HK-2 (cell line): ENCODE measurements around the gene MYO1H.
"Not testable (repeated sequence)": the region's sequence is repeated elsewhere in the genome, so short reads cannot be mapped to it uniquely, and the experiment has no call there.

Experiments
- DNase-seq: peaks from one replicate; pipeline ENCODE4 v3.0.0-alpha.2; 2018; ENCODE audit not compliant: unreplicated experiment

The MYO1H gene, protein sequence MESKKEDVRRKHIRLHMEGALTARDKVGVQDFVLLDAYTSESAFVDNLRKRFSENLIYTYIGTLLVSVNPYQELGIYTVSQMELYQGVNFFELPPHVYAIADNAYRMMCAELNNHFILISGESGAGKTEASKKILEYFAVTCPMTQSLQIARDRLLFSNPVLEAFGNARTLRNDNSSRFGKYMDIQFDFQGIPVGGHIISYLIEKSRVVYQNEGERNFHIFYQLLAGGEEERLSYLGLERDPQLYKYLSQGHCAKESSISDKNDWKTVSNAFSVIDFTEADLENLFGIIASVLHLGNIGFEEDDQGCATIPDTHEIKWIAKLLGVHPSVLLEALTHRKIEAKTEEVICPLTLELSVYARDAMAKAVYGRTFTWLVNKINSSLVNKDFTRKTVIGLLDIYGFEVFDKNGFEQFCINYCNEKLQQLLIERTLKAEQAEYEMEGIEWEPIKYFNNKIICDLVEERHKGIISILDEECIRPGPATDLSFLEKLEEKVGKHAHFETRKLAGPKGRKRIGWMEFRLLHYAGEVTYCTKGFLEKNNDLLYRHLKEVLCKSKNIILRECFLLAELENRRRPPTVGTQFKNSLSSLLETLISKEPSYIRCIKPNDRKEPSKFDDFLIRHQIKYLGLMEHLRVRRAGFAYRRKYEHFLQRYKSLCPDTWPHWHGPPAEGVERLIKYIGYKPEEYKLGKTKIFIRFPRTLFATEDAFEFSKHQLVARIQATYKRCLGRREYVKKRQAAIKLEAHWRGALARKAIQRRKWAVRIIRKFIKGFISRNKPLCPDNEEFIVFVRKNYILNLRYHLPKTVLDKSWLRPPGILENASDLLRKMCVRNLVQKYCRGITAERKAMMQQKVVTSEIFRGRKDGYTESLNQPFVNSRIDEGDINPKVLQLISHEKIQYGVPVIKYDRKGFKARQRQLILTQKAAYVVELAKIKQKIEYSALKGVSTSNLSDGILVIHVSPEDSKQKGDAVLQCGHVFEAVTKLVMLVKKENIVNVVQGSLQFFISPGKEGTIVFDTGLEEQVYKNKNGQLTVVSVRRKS

DNA sequence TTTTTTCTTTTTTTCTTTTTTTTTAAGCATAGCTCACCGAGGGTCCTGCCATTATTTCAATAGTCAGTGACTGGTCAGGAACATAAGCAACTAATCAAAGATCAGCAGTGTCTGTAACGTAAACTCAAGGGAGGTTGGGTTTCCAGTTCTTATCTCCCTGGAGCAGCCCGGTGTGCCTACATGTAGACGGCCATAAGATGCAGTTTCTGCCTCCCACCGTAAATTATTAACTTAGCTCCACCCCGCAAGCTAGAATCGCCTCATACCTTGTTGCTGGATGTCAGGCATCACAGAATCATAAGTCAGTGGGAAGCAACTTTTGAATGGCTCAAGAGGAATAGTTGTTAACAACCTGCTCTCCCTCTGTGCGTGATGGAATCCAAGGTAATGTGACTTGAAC lies at the start of gene MYO1H:
Gene MYO1H (plus strand): TSS at position 312 of the 400 bp plus-strand sequence. CDS start 61 bp downstream, at position 373.
- no peak for DNase-seq

DNA sequence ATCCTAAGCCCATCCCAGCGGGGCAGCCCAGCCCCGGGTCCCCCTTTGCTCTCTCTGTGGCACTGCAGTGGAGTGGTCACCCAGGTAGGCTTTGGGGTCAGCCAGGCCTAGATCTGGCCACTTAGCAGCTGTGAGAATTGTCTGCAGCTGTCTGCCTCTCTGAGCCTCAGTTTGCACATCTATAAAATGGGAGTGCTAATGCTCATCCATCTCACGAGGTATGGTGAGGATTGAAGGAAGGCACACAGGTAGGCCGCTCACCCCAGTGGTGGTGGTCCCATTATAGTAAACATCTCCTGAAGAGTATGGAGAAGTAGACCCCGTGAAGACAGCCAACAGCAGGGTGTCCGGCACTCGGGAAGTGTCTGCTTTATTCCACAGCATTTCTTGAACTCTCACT lies 47.9 kb upstream of the MYO1H start:
- no peak for DNase-seq

DNA sequence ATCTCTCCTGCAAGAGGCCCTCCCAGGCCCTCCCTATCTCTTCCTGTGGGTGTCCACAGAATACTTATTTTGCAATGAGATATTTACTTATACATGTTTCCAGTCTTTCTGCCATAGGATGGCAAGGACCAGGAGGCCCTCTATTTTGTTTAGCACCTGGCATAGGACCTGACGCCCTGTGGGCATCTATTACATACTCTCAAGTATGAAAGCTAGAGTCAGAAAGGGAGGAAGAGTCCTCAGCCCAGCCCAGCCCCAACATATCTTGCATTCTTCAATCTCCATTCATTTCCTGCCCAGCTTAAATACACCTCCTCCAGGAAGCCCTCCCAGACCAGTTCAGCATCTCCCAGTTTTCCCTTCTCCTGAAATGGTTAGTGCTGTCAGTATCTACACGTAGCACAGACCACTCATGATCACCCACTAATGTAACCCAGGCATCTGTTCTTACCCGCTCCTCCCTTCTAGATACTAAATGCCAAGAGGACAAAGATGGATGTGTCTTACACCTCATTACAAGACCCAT lies 46.0 kb upstream of the MYO1H start:
- DNase-seq: no peak

DNA sequence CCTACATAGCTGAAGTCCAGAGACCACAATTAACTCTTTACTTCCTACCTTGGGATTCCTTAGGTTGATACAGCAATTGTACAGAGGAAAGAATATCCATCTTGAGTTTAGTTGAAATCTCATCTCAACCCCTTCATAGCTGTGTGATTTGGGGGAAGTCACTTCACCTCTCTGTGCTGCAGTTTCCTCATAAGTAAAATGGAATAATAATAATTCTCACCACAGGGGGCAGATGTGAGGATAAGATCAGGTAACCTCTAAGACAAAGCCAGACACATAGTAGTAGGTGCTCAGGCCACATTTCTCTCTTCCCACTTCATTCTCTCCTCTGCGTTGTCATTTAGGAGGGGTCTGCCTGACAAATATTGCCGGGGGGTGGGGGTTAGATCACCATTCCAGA lies 45.3 kb upstream of the MYO1H start:
- no peak for DNase-seq

DNA sequence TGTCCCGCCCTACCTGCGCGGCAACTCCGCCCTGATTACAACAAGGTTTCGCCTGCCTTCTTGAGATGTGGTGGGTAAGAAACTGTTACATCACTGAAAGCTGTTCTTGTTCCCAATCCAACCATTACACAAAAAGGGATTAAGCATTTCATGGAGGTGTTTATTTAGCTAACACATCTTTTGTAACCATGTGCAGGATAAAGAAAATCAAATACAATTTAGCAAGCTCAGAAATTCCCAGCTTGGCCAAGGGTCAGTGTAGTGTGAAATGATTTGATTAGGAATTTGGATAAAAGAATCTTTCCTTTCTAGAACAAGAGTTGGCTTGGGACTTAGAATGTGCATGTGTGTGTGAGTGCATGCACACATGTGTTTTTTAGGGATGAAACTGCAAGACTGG lies 44.9 kb upstream of the MYO1H start:
- no peak for DNase-seq

DNA sequence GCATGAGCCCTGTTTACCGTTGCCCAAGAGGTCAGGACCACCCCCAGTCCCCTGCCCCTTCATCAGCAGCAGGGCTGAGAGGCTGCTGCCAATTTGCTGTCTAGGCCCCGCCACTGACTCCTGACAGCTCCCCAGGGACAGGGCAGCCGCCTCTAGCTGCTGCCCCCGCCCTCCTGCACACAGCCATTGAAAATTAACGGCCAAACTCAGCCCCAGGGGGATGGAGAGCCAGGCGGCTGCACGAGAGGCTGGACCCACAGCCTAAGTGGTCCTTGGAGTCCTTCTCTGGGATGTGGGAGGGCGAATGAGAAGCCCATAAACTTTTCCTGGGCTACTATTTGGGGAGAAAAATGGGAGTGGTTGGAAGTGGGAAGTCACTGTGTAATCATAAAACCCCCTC lies 43.2 kb upstream of the MYO1H start:
- DNase-seq: no peak

DNA sequence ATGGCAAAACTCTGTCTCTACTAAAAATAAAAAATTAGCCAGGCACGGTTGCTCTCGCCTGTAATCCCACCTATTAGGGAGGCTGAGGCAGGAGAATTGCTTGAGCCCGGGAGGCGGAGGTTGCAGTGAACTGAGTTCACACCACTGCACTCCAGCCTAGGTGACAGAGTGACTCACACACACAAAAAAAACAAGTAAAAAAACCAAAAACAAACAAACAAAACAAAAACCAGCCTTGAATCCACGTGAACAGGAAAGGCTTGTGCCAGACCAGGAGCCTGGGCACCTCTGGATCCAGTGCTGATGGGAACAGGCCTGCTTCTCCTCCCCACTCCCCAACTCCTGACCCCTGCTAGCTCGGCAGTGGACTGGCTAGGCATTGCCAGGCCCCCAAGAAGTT lies 42.2 kb upstream of the MYO1H start:
- no peak for DNase-seq

DNA sequence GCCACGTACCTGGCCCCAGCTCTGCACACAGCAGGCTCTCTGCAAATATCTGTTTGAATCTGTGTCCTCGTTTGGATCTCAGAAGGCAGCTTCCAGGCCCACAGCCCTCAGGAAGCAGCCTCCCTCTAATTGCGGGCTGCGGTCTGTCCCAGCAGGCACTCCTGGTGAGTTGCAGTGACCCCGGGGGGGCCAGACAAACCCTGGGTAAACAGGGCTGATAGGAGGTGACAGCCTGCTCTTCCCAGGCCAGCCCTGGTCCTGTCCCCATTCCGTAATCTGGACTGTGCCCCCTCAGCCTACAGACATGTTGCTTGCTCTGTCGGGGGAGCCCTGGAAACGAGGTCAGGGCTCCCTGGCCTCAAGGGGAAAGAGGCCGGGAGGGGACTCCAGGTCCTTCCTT lies 40.6 kb upstream of the MYO1H start:
- no peak for DNase-seq

DNA sequence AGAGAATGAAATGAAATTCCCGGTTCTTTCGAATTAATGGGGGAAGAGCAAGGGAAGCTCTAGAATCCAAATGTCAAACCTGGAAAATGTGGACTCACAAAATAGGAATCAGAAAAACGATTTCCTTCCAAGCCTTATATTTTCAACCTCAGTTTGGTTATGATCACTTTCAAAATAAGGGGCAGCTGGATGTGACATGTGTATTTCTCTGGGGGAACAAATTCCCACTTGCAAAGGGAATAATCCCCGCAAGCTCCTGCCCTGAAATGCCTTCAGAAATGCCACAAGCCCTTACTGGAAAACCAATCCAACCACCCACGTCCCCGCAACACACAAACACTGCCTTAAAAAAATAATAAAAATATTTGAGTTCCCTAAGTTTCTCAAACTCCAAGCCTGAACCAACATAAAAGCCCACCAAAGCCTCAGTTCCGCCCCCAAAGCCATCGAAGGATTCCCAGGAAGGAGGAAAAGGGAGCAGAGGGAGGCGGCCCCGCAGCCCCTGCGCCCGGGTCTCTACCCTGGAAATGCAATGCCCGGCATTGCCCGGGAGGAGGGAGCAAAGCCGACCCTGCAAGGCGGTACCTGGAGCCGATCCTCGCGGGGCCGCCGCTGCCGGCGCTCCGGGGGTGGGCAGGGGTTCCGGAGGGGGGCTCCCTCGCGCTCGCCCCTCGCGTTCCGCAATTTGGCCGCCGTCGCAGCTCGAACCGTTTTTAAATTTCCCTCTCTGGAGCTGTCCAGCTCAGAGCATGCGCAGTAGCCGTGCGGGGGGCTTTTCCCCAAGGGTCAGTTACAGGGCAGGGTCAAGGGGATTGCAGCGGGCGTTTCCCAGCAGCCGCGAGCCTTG lies 38.9 kb upstream of the MYO1H start, which contains the start of gene FOXN4:
Gene FOXN4 (minus strand): TSS at position 751 of the 847 bp plus-strand sequence. CDS start 963 bp downstream, outside the sequence.
- DNase-seq: no peak

DNA sequence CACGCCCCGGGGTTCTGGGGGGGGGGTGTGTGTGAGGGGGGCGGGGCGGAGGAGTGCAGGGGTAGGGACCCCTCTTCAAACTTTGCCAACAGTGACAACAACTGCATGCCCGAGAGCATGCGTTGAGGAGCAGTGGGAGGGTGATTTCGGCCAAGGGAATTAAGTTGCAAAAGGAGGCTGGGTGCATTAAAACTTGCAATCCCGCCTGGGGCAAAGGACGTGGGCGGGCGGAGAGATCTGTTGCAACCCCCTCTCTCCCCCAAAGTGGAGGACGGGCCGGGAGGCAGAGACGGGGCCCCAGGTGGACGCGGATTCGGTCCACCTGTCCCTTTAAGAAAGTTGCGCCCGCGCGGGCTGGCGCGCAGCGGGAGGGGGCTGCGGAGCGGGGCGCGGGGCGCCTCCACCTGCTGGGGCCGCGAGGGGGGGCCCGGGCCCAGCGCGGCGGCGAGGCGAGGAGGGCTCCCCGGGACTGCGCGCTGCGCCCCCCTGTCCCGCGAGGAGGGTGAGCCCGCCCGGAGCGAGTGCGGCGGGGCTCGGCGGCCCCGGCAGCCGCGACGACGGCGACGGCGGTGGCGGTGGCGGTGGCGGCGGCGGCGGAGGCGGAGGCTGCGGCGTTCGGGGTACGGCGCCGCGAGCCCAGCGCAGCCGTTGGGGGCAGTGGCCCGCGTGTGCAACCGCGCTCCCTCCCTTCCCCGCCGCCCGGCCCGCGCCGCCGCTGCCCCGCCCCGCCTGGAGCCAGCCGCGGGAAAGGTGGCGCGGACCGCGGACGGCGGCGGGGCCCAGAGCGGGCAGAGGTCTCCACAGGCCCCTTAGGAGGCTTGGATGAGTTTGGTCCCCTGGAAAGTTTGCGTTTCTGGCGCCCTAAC lies 38.1 kb upstream of the MYO1H start:
- DNase-seq: no peak

DNA sequence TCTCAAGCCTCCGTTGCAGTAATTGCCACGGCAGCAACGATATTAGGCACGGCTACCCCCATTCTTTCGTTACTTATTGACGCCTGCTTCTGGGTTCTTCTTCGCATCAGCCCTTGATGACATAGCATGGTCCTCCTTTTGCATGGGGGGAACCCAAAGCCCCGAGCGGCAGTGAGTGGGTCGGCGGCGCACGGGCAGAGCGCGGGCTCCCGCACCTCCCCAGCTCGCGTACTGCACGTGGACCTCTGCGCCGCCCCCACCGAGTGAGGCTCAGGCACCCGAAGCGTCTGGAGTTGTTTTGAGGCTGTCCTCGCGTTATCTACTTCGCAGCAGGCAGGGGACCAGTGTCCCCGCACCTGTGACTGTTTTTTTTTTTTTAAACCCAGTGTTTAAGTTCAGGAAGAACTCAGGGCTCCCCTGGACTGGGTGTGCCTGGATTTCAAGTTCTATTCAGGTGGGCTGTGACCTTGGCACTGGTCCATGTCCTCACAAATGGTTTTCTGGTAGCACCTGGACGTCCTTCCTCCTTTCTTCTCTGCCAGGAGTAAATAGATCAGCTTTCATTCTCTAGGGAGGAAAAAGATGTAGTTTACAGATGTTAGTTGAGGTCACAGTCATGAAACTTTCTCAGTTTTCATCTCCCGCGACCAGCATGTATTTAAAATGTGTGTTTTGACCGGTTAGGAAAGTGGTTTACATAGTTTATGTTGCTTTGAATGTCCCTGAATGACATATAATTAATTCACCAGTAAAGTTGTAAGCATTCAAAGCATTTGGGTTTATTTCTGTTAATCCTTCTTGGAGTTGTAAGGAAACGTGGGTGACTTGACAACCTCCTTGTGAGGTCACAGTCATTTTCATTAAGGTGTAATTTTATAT lies 37.2 kb upstream of the MYO1H start:
- DNase-seq: no peak

DNA sequence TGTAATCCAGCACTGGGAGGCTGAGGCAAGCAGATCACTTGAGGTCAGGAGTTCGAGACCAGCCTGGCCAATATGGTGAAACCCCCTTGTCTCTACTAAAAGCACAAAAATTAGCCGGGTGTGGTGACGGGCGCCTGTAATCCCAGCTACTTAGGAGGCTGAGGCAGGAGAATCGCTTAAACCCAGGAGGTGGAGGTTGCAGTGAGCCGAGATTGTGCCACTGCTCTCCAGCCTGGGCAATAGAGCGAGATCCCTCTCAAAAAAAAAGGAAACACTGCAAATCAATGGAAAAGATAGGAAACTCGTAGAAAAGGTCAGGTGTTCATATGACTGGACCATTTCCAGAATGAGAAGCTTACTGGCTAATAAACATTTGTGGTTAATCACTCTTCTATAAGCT lies 26.4 kb upstream of the MYO1H start:
- DNase-seq: not testable (repeated sequence)

DNA sequence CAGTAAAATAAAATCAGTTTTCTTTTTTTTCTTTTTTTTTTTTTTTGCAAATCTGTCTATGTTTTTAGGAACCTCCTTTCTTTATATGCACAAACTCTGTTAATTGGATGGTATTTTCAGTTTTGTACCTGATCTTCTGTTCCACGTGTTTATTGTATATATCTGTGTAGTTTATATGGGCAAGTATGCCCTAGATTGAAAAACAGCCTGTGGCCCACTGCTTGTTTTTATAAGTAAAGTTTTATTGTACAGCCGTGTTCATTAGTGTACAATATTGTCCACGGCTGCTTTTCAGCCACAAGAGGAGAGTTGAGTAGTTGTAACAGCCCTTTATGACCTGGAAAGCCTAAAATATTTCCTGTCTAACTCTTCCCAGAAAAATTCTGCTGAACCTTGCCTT lies 18.7 kb upstream of the MYO1H start:
- DNase-seq: no peak

DNA sequence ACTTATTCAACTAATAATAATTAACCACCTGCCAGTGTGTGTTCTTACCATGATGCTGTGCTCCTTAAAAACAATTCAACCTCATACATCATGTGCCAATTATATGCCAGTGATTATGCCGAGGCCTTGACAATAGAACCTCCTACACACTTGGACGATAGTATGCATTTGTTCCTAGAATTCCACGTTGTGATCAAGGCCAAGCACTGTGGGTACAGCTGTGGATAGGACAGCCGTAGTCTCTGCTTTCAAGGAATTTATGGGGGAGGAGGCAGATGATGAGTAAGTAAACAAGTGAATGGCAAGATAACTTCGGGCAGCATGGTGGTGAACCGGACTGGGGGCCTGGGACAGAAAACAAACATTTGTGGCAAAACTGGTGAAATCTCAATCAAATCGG lies 18.0 kb upstream of the MYO1H start:
- no peak for DNase-seq

DNA sequence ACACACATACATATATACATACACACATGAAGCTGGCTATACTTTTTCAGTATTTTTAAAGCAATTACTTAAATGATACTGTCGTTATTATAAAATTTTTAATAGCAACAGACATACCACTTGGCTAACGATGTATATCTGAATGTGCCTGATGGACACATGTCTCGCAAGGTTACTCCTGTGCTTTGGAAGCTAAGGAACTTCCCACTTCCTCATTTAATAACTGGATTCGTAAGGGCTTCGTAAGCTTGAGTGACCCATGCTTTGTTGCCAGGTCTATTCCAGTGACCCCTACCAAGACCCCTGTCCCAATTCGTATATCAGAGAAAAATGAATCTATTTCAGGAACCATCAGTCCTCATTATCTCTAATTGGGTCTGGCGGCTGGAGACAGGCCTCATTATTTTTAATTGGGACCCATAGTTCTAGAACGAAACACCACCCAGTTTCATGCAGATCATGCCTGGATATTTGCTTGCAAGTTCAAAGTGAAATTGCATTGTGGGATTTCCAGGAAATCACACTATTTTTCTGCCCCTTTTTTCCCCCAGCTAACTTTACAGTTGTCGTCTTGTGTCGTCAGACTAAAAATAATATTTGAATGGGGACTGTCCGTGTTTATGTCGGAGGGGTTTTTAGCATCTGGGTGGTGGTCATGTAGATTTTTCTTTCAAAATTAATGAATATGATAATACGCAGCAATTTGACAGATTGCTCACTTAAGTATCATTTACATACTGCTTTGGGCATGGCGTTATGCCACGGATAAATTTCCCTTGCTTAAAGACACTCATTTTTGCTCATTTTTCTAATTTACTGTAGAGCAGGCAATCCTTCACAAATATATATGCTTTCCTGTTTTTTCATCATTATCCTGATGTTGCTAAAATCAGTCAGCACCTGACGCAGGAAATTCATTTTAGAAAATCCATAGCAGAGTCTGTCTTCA lies 17.1 kb upstream of the MYO1H start:
- DNase-seq: no peak

DNA sequence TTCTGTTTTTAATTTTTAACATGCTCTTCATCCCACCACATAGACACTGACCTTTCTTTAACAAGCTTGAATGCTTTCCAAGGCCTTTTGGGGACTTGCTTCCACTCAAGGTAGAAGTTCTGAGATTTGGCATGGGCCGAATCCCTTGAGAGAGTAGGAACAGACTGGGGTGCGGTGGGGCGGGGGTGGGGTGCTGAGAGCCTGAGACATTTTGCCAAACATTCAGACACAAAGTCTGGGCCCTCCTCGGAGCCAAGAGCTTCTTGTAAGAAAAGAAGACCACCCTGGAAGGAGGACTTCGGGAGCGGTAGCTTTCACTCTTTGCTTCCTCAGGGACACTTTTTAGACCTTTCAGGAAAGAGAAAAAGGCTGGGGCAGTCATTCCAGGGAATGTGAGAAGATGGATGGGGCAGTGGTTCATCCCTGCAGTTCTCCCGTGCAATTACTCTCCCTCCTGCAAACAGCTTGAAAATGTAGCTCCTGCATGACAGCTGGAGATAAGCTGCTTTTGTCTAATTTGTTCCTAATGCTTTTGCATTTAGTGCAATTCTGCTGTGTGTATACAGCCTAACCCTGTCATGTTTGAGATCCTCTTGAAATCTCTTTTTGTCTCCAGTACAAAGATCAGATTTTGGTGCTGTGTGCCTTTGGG lies 16.3 kb upstream of the MYO1H start:
- DNase-seq: no peak

DNA sequence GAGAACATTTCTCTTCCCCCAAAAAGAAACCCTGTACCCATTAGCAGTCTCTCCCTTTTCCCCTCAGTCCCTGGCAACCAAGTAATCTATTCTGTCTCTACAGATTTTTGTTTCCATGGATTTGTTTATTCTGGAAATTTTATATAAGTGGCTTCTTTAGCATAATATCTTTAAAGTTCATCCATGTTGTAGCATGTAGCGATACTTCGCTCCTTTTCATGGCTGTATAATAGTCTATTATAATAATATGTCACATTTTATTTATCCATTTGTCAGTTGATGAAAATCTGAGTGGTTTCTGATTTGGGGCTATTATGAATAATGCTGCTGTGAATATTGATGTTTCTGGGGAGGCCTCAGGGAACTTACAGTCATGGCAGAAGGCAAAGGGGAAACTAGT lies 12.8 kb upstream of the MYO1H start:
- no peak for DNase-seq

DNA sequence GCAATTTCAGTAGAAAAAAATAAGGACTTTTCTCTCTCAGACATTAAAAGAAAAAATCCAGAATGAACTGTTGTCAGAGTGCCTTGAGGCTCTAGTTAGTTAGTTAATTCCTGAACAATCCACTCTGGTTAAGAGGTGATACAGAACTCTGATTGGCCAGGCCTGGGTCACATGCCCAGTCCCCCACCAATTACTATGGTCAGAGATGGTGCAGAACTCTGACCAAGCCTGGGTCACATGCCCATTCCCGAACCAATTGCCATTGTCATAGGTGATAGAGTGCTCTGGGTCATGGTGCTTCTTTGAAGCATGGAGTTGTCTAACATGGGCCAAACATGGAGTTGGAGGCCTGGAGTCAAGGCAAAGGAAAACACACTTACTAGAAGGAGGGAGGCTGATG lies 11.1 kb upstream of the MYO1H start:
- DNase-seq: no peak
